GM23338 (cell line): ENCODE data around the gene FREY1. TPM values are rescaled to one million over a fixed set of nuclear protein-coding genes. Genes with fewer than 3 reads are reported as not detected.

Source experiments
- ATAC-seq: fragments of 200-7000 bp; cut with Tn5 transposase; 3 replicates; pipeline ENCODE4 v1.9.1; 2020
- DNase-seq: peaks from one replicate; pipeline ENCODE4 v3.0.0-alpha.2; 2015; ENCODE audit warnings: low spot score
- H2AFZ ChIP-seq: fragments of 200-600 bp; sonication (generic); 2 replicates; pipeline ENCODE4 v1.8.0; 2016; ENCODE audit warnings: antibody characterized with exemption, mild to moderate bottlenecking, moderate library complexity
- H3F3A ChIP-seq: fragments of 200-600 bp; sonication (generic); replicated peaks from 2 replicates; pipeline ENCODE4 v1.8.0; 2017; ENCODE audit warnings: antibody characterized with exemption, mixed run types, low read depth
- H3K27ac ChIP-seq: fragments of 200-600 bp; sonication (generic); 2 replicates; pipeline ENCODE4 v1.6.1; 2016; ENCODE audit warnings: low read depth
- H3K27me3 ChIP-seq: fragments of 200-600 bp; sonication (generic); 2 replicates; pipeline ENCODE4 v1.8.0; 2016; ENCODE audit warnings: mild to moderate bottlenecking, mixed run types, moderate library complexity; ENCODE audit not compliant: insufficient read depth
- H3K36me3 ChIP-seq: fragments of 200-600 bp; sonication (generic); 2 replicates; pipeline ENCODE4 v1.8.0; 2016; ENCODE audit warnings: mild to moderate bottlenecking; ENCODE audit not compliant: insufficient read depth
- H3K4me1 ChIP-seq: fragments of 200-600 bp; sonication (generic); 2 replicates; pipeline ENCODE4 v1.8.0; 2016; ENCODE audit warnings: mild to moderate bottlenecking, moderate library complexity; ENCODE audit not compliant: insufficient read depth
- H3K4me2 ChIP-seq: fragments of 200-600 bp; sonication (generic); 2 replicates; pipeline ENCODE4 v1.7.1; 2017; ENCODE audit warnings: mixed run types
- H3K4me3 ChIP-seq: fragments of 200-600 bp; sonication (generic); 2 replicates; pipeline ENCODE4 v1.6.1; 2016; ENCODE audit warnings: mixed run types
- H3K79me2 ChIP-seq: fragments of 200-600 bp; sonication (generic); replicated peaks from 2 replicates; pipeline ENCODE4 v1.8.0; 2017; ENCODE audit warnings: mild to moderate bottlenecking; ENCODE audit not compliant: insufficient read depth
- H3K9me2 ChIP-seq: fragments of 200-600 bp; sonication (generic); 2 replicates; pipeline ENCODE4 v1.8.0; 2017; ENCODE audit not compliant: insufficient read depth
- H4K20me1 ChIP-seq: fragments of 200-600 bp; sonication (generic); replicated peaks from 2 replicates; pipeline ENCODE4 v1.8.0; 2017; ENCODE audit warnings: mild to moderate bottlenecking; ENCODE audit not compliant: insufficient read depth
- H3K27ac Mint-ChIP-seq: 2 replicates; pipeline ENCODE4 v1.8.0; 2020; ENCODE audit warnings: inconsistent platforms, mild to moderate bottlenecking, moderate library complexity, mixed read lengths
- H3K27me3 Mint-ChIP-seq: 3 replicates; pipeline ENCODE4 v1.8.0; 2022; ENCODE audit warnings: low read depth, mild to moderate bottlenecking, moderate library complexity, mixed read lengths, inconsistent platforms; ENCODE audit not compliant: insufficient read depth, poor library complexity
- H3K36me3 Mint-ChIP-seq: 3 replicates; pipeline ENCODE4 v1.8.0; 2021; ENCODE audit warnings: low read depth, mild to moderate bottlenecking, inconsistent platforms, moderate library complexity, mixed read lengths
- H3K4me1 Mint-ChIP-seq: 3 replicates; pipeline ENCODE4 v1.8.0; 2020; ENCODE audit warnings: mild to moderate bottlenecking, inconsistent platforms, mixed read lengths
- H3K4me3 Mint-ChIP-seq: 3 replicates; pipeline ENCODE4 v1.8.0; 2021; ENCODE audit warnings: moderate library complexity, mild to moderate bottlenecking, inconsistent platforms, mixed read lengths
- H3K9me3 Mint-ChIP-seq: 3 replicates; pipeline ENCODE4 v1.8.0; 2020; ENCODE audit warnings: moderate library complexity, mild to moderate bottlenecking, inconsistent platforms, mixed read lengths
- CREB1 ChIP-seq: fragments of 250-450 bp; sonication (Bioruptor Pico); IDR thresholded peaks from 2 replicates; pipeline ENCODE4 v1.5.0; 2020; ENCODE audit warnings: low read depth, mild to moderate bottlenecking, moderate library complexity
- ETS1 ChIP-seq: IDR thresholded peaks from 2 replicates; pipeline ENCODE4 v1.6.1; 2016; ENCODE audit warnings: antibody characterized with exemption
- NANOG ChIP-seq: IDR thresholded peaks from 2 replicates; pipeline ENCODE4 v1.6.1; 2016; ENCODE audit warnings: antibody characterized with exemption, borderline replicate concordance
- ZNF462 ChIP-seq: fragments of 250-450 bp; sonication (Bioruptor Pico); IDR thresholded peaks from 2 replicates; pipeline ENCODE4 v1.5.0; 2020; ENCODE audit warnings: mild to moderate bottlenecking, moderate library complexity
- polyA plus RNA-seq: library from polyadenylated mRNA; unstranded; fragments of >200 nt; fragmentation: Nextera tagmentation; extraction: Ambion mirVana; gene quantifications from 2 replicates; pipeline ENCODE4 v1.2.1, GENCODE V29; 2016
- total RNA-seq: library from RNA; depleted of rRNA; stranded (reverse); fragments of >200 nt; shearing (Covaris generic); gene quantifications from 2 replicates; pipeline ENCODE4 v1.2.3, GENCODE V29; 2014
- TF ChIP-seq, protein P1 (sequence below): IDR thresholded peaks from one replicate; pipeline ENCODE4 v1.6.1; 2018; ENCODE audit warnings: antibody characterized with exemption; ENCODE audit not compliant: unreplicated experiment

The FREY1 gene
- total and polyA plus RNA-seq, 2 experiments from 2014 or later, result 1.1 TPM; not detected in 1

GRCh38 chr11:45949992-45950407 is 42.9 kb upstream of the FREY1 start:
- Histone ChIP-seq H3K27me3 (no peaks in the 10 kb centered on the region), H3K36me3 (peaks cover 13% of the 10 kb centered on the region), H3K4me1 (no peaks in the 10 kb centered on the region), H3K79me2 (no peaks in the 10 kb centered on the region), H4K20me1 (no peaks in the 10 kb centered on the region), H3K4me2 (no peak overlapping the region), H2AFZ (no peak overlapping the region), H3K27ac (no peak overlapping the region), H3F3A (no peaks in the 10 kb centered on the region), H3K4me3 (no peak overlapping the region), H3K9me2 (no peaks in the 10 kb centered on the region)
- Mint-ChIP-seq H3K27ac (no peak overlapping the region), H3K27me3 (no peaks in the 10 kb centered on the region), H3K4me1 (no peaks in the 10 kb centered on the region), H3K9me3 (no peaks in the 10 kb centered on the region), H3K36me3 (peaks cover 14% of the 10 kb centered on the region; the same call in 2 of the 3 replicates), H3K4me3 (no peak overlapping the region)
- no peak for TF ChIP-seq NANOG
- no peak for TF ChIP-seq CREB1 (CRISPR knock-in tag)
- no peak for TF ChIP-seq ZNF462 (CRISPR knock-in tag)
- TF ChIP-seq ETS1, result no peak
- TF ChIP-seq, protein P1, sequence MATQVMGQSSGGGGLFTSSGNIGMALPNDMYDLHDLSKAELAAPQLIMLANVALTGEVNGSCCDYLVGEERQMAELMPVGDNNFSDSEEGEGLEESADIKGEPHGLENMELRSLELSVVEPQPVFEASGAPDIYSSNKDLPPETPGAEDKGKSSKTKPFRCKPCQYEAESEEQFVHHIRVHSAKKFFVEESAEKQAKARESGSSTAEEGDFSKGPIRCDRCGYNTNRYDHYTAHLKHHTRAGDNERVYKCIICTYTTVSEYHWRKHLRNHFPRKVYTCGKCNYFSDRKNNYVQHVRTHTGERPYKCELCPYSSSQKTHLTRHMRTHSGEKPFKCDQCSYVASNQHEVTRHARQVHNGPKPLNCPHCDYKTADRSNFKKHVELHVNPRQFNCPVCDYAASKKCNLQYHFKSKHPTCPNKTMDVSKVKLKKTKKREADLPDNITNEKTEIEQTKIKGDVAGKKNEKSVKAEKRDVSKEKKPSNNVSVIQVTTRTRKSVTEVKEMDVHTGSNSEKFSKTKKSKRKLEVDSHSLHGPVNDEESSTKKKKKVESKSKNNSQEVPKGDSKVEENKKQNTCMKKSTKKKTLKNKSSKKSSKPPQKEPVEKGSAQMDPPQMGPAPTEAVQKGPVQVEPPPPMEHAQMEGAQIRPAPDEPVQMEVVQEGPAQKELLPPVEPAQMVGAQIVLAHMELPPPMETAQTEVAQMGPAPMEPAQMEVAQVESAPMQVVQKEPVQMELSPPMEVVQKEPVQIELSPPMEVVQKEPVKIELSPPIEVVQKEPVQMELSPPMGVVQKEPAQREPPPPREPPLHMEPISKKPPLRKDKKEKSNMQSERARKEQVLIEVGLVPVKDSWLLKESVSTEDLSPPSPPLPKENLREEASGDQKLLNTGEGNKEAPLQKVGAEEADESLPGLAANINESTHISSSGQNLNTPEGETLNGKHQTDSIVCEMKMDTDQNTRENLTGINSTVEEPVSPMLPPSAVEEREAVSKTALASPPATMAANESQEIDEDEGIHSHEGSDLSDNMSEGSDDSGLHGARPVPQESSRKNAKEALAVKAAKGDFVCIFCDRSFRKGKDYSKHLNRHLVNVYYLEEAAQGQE, result no peak
- ATAC-seq (no peak), DNase-seq (no peak)
